ENCODE measurements around the gene AHRR.

DNA sequence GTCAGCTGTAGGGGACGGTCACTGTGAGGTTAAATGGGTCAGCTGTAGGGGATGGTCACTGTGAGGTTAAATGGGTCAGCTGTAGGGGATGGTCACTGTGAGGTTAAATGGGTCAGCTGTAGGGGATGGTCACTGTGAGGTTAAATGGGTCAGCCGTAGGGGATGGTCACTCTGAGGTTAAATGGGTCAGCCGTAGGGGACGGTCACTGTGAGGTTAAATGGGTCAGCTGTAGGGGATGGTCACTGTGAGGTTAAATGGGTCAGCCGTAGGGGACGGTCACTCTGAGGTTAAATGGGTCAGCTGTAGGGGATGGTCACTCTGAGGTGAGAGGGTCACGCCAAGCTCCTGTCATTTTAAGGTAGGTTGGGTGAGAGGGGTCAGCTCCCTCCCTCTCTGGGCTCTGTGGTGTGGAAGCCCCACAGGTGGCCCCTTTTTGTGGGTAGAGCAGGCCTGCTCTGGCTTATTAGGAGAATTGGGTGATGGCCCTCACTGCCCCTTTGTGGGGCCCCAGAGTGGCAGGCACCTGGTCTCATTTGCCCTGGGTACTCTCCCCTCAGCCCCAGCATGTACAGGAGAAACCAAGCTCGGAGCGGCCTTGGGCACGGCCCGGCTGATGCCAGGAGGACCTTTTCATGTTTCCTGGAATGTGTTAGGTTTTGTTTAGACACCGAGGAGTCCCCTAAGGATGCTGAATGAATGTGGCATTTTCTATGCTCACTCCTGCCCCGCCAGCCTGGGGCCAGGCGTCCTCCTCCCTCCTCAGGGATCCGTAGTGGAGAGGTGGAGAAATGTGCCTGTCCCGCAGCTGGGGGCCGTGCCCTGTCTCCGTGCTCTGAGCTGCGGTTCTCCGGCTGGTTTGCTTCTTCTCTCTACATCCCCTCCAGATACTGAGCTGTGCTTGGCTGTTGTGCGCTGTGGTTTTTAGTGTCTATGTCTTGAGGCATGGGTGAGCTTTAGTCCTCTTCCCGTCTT, 31.4 kb downstream of the AHRR start:
- no peak for TF ChIP-seq STAT5B (CRISPR knock-in tag; IDR thresholded peaks at IDR 0.05)
- TF ChIP-seq, protein P1, sequence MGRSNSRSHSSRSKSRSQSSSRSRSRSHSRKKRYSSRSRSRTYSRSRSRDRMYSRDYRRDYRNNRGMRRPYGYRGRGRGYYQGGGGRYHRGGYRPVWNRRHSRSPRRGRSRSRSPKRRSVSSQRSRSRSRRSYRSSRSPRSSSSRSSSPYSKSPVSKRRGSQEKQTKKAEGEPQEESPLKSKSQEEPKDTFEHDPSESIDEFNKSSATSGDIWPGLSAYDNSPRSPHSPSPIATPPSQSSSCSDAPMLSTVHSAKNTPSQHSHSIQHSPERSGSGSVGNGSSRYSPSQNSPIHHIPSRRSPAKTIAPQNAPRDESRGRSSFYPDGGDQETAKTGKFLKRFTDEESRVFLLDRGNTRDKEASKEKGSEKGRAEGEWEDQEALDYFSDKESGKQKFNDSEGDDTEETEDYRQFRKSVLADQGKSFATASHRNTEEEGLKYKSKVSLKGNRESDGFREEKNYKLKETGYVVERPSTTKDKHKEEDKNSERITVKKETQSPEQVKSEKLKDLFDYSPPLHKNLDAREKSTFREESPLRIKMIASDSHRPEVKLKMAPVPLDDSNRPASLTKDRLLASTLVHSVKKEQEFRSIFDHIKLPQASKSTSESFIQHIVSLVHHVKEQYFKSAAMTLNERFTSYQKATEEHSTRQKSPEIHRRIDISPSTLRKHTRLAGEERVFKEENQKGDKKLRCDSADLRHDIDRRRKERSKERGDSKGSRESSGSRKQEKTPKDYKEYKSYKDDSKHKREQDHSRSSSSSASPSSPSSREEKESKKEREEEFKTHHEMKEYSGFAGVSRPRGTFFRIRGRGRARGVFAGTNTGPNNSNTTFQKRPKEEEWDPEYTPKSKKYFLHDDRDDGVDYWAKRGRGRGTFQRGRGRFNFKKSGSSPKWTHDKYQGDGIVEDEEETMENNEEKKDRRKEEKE (IDR thresholded peaks at IDR 0.05; ENCODE audit: borderline replicate concordance in 1 of 2, control insufficient read depth in 1 of 2, low read depth in 2 of 2, low read length in 1 of 2) = no peak
- TF ChIP-seq POLR2A (conservative IDR thresholded peaks at IDR 0.05) = no peak
